ENCODE measurements around the gene TTLL10. TPM values are rescaled to one million over a fixed set of nuclear protein-coding genes. Genes with fewer than 3 reads are reported as not detected.

The TTLL10 gene
- total and polyA plus RNA-seq, 2 of the 4 experiments (the other 2 are of a cell fraction) = not detected

GRCh38 chr1:1197188-1197500 lies 23.5 kb downstream of the TTLL10 start:
- Histone ChIP-seq H3K27me3 (ENCODE audit: control insufficient read depth, insufficient read depth, low read length) (no peaks in the 10 kb centered on the region; the same call in 1 of the 2 replicates), H3K9me3 (ENCODE audit: control insufficient read depth, insufficient read depth, low read length) (peaks cover 11% of the 10 kb centered on the region), H2BK5ac (ENCODE audit: low read depth, low read length, poor library complexity, severe bottlenecking) (no peak overlapping the region), H3K4me1 (ENCODE audit: control insufficient read depth, insufficient read depth, low read length) (no peaks in the 10 kb centered on the region), H2BK20ac (ENCODE audit: low read depth, low read length) (no peak overlapping the region), H2BK15ac (ENCODE audit: low read depth, low read length) (no peak overlapping the region), H3K56ac (ENCODE audit: extremely low read depth, insufficient read depth, low read length) (no peak overlapping the region), H3K27ac (ENCODE audit: insufficient read depth, low read length) (no peak overlapping the region), H3K18ac (ENCODE audit: low read depth, low read length) (no peak overlapping the region), H3K9ac (ENCODE audit: low read depth, low read length) (no peak overlapping the region), H3K4me3 (ENCODE audit: insufficient read depth, low read depth, low read length) (no peak overlapping the region), H2AFZ (replicated peaks; ENCODE audit: low read length, poor library complexity) (no peak overlapping the region), H3K36me3 (ENCODE audit: control insufficient read depth, insufficient read depth, low read length) (no peaks in the 10 kb centered on the region), H4K5ac (ENCODE audit: low read depth, low read length) (no peak overlapping the region), H3K4ac (ENCODE audit: low read depth, low read length) (no peak overlapping the region), H4K8ac (ENCODE audit: low read depth in 2 of 2, low read length in 2 of 2) (no peak overlapping the region), H3K9me1 (ENCODE audit: insufficient read depth, low read length) (no peaks in the 10 kb centered on the region), H2AK5ac (ENCODE audit: low read depth, low read length) (no peak overlapping the region), H4K20me1 (ENCODE audit: insufficient read depth, low read length) (no peaks in the 10 kb centered on the region), H3K4me2 (ENCODE audit: low read depth, low read length) (no peak overlapping the region), H3K23ac (ENCODE audit: low read depth, low read length) (no peak overlapping the region), H2AK9ac (replicated peaks; ENCODE audit: low read depth, low read length, poor library complexity) (no peak overlapping the region), H4K91ac (ENCODE audit: insufficient read depth, low read depth, low read length) (no peak overlapping the region), H3K14ac (replicated peaks; ENCODE audit: low read depth, low read length) (no peak overlapping the region), H3K79me1 (ENCODE audit: low read depth in 1 of 2, low read length in 2 of 2) (no peaks in the 10 kb centered on the region), H2BK120ac (ENCODE audit: low read depth, low read length) (no peak overlapping the region)
- dilution Hi-C loops (cut with HindIII; ENCODE audit: low sequenced_read_pairs, unreplicated experiment) (no loop called here), in situ Hi-C loops (cut with MboI; ENCODE audit: low sequenced_read_pairs) (no loop called here), intact Hi-C loops (cut with micrococcal nuclease) (no loop called here)
- BruUV-seq (replicated peaks) = no TSS peak
- ChIA-PET POLR2A (ENCODE audit: unreplicated experiment) (no interaction called here), CTCF (no interaction called here)
- no peak for DNase-seq
- TF ChIP-seq BHLHE40 (IDR thresholded peaks at IDR 0.05; ENCODE audit: low read depth, low read length) = no peak
- no peak for TF ChIP-seq MXI1 (IDR thresholded peaks at IDR 0.05; ENCODE audit: borderline replicate concordance, low read depth, low read length)
- TF ChIP-seq ELK1 (IDR thresholded peaks at IDR 0.05; ENCODE audit: borderline replicate concordance, low read depth, low read length) = no peak
- no peak for TF ChIP-seq RFX5 (IDR thresholded peaks at IDR 0.05; ENCODE audit: low read depth, low read length)
- no peak for TF ChIP-seq SMC3 (IDR thresholded peaks at IDR 0.05; ENCODE audit: low read depth, low read length)
- 82% methylated on average over 6 of the region's 8 CpGs; no CpG with 5 or more reads in 1 of the 2 experiments for WGBS, 2 experiments (ENCODE audit: extremely low coverage in 2 of 2, insufficient read length in 1 of 2)
- no peak for ATAC-seq (ENCODE audit: low read depth)
